IMR-90 (cell line): Measurements from ENCODE around the gene PDGFC. TPM values are rescaled to one million over a fixed set of nuclear protein-coding genes. Genes with fewer than 3 reads are reported as not detected.

ENCODE experiments used
- ATAC-seq: fragments of 200-7000 bp; cut with Tn5 transposase; 2 replicates; pipeline ENCODE4 v1.9.1; 2020; ENCODE audit warnings: low read depth, mild to moderate bottlenecking, moderate library complexity
- BruUV-seq: library from RNA; stranded (reverse); fragments of 400-500 nt; replicated peaks from 2 replicates; lab custom pipeline; 2021; lab: Mats Ljungman, UMichigan
- CTCF ChIA-PET: fragments of 300-600 bp; formaldehyde crosslinking; extraction: SDS; loops from one replicate; lab custom pipeline; 2021; ENCODE audit warnings: antibody characterized with exemption; lab: Yijun Ruan, JAX
- POLR2A ChIA-PET: fragments of 300-600 bp; sonication (Branson Sonifier 250); formaldehyde crosslinking; loops from one replicate; lab custom pipeline; 2022; ENCODE audit warnings: antibody characterized with exemption; ENCODE audit not compliant: unreplicated experiment; lab: Charles Lee
- DNase-seq: peaks from one replicate; pipeline ENCODE4 v3.0.0; 2013
- H2AFZ ChIP-seq: replicated peaks from 2 replicates; pipeline ENCODE3; 2013; ENCODE audit warnings: low read length, mild to moderate bottlenecking; ENCODE audit not compliant: poor library complexity
- H2AK5ac ChIP-seq: 2 replicates; pipeline ENCODE4 v1.6.1; 2013; ENCODE audit warnings: low read depth, low read length, inconsistent platforms
- H2AK9ac ChIP-seq: replicated peaks from 2 replicates; pipeline ENCODE3; 2013; ENCODE audit warnings: mild to moderate bottlenecking, low read depth, low read length, moderate library complexity; ENCODE audit not compliant: poor library complexity
- H2BK120ac ChIP-seq: 2 replicates; pipeline ENCODE4 v1.6.1; 2013; ENCODE audit warnings: low read depth, low read length, inconsistent platforms
- H2BK15ac ChIP-seq: 3 replicates; pipeline ENCODE4 v1.6.1; 2013; ENCODE audit warnings: low read depth, low read length, inconsistent platforms
- H2BK20ac ChIP-seq: 2 replicates; pipeline ENCODE4 v1.6.1; 2013; ENCODE audit warnings: low read depth, mild to moderate bottlenecking, inconsistent platforms, low read length, moderate library complexity
- H2BK5ac ChIP-seq: 2 replicates; pipeline ENCODE4 v1.6.1; 2013; ENCODE audit warnings: mild to moderate bottlenecking, low read depth, low read length, inconsistent platforms; ENCODE audit not compliant: poor library complexity, severe bottlenecking
- H3K14ac ChIP-seq: replicated peaks from 2 replicates; pipeline ENCODE4 v1.6.1; 2013; ENCODE audit warnings: low read depth, low read length, inconsistent platforms
- H3K18ac ChIP-seq: 2 replicates; pipeline ENCODE4 v1.6.1; 2013; ENCODE audit warnings: low read depth, low read length, control low read depth
- H3K23ac ChIP-seq: 2 replicates; pipeline ENCODE4 v1.6.1; 2013; ENCODE audit warnings: low read depth, low read length, inconsistent platforms
- H3K27ac ChIP-seq: 2 replicates; pipeline ENCODE4 v1.5.1; 2013; ENCODE audit warnings: mild to moderate bottlenecking, control low read depth, low read length; ENCODE audit not compliant: insufficient read depth
- H3K27me3 ChIP-seq: 2 replicates; pipeline ENCODE4 v1.6.1; 2013; ENCODE audit warnings: low read length; ENCODE audit not compliant: control insufficient read depth, insufficient read depth
- H3K36me3 ChIP-seq: 2 replicates; pipeline ENCODE4 v1.6.1; 2013; ENCODE audit warnings: low read length, mixed read lengths; ENCODE audit not compliant: control insufficient read depth, insufficient read depth
- H3K4ac ChIP-seq: 2 replicates; pipeline ENCODE4 v1.6.1; 2013; ENCODE audit warnings: low read depth, low read length, inconsistent platforms
- H3K4me1 ChIP-seq: 2 replicates; pipeline ENCODE4 v1.6.1; 2013; ENCODE audit warnings: low read length, mixed read lengths; ENCODE audit not compliant: control insufficient read depth, insufficient read depth
- H3K4me2 ChIP-seq: 2 replicates; pipeline ENCODE4 v1.6.1; 2013; ENCODE audit warnings: low read depth, mild to moderate bottlenecking, control low read depth, low read length, moderate library complexity
- H3K4me3 ChIP-seq: 2 replicates; pipeline ENCODE4 v1.5.1; 2013; ENCODE audit warnings: low read depth, mild to moderate bottlenecking, control low read depth, low read length, moderate library complexity; ENCODE audit not compliant: insufficient read depth
- H3K56ac ChIP-seq: 2 replicates; pipeline ENCODE4 v1.6.1; 2013; ENCODE audit warnings: low read length, inconsistent platforms; ENCODE audit not compliant: insufficient read depth; ENCODE audit errors: extremely low read depth
- H3K79me1 ChIP-seq, 2 experiments: 2 replicates each; pipeline ENCODE4 v1.6.1; 2013; ENCODE audit warnings: low read length in 2 of 2, inconsistent platforms in 1 of 2, low read depth in 1 of 2
- H3K9ac ChIP-seq: 2 replicates; pipeline ENCODE4 v1.6.1; 2013; ENCODE audit warnings: low read depth, low read length, control low read depth
- H3K9me1 ChIP-seq: 2 replicates; pipeline ENCODE4 v1.6.1; 2013; ENCODE audit warnings: low read length, inconsistent platforms; ENCODE audit not compliant: insufficient read depth
- H3K9me3 ChIP-seq: 2 replicates; pipeline ENCODE4 v1.6.1; 2013; ENCODE audit warnings: low read length; ENCODE audit not compliant: control insufficient read depth, insufficient read depth
- H4K20me1 ChIP-seq: 2 replicates; pipeline ENCODE4 v1.6.1; 2013; ENCODE audit warnings: low read length, inconsistent platforms; ENCODE audit not compliant: insufficient read depth
- H4K5ac ChIP-seq: 2 replicates; pipeline ENCODE4 v1.6.1; 2013; ENCODE audit warnings: mild to moderate bottlenecking, low read depth, low read length, control low read depth
- H4K8ac ChIP-seq, 2 experiments: 2 replicates each; pipeline ENCODE4 v1.6.1; 2013; ENCODE audit warnings: low read depth in 2 of 2, low read length in 2 of 2, control low read depth in 1 of 2, inconsistent platforms in 1 of 2
- H4K91ac ChIP-seq: 2 replicates; pipeline ENCODE4 v1.6.1; 2013; ENCODE audit warnings: low read depth, low read length, inconsistent platforms; ENCODE audit not compliant: insufficient read depth
- BHLHE40 ChIP-seq: fragments of 150-350 bp; IDR thresholded peaks from 2 replicates; pipeline ENCODE4 v1.6.1; 2016; ENCODE audit warnings: mild to moderate bottlenecking, low read depth, low read length
- CEBPB ChIP-seq: IDR thresholded peaks from 2 replicates; pipeline ENCODE4 v1.6.1; 2012; ENCODE audit warnings: low read depth, low read length, improper control_type of control experiment
- CHD1 ChIP-seq: IDR thresholded peaks from 2 replicates; pipeline ENCODE4 v1.6.1; 2012; ENCODE audit warnings: low read depth, low read length, improper control_type of control experiment
- FOS ChIP-seq: fragments of 150-350 bp; IDR thresholded peaks from 2 replicates; pipeline ENCODE4 v1.6.1; 2016; ENCODE audit warnings: low read depth, low read length
- MAFK ChIP-seq: IDR thresholded peaks from 2 replicates; pipeline ENCODE4 v1.6.1; 2012; ENCODE audit warnings: low read depth, low read length, improper control_type of control experiment
- MAZ ChIP-seq: IDR thresholded peaks from 2 replicates; pipeline ENCODE4 v1.6.1; 2012; ENCODE audit warnings: low read depth, mild to moderate bottlenecking, low read length, improper control_type of control experiment, moderate library complexity, borderline replicate concordance
- MXI1 ChIP-seq: IDR thresholded peaks from 2 replicates; pipeline ENCODE4 v1.6.1; 2012; ENCODE audit warnings: low read depth, mild to moderate bottlenecking, low read length, moderate library complexity, borderline replicate concordance
- NFE2L2 ChIP-seq: fragments of 150-350 bp; IDR thresholded peaks from 2 replicates; pipeline ENCODE4 v1.6.1; 2016; ENCODE audit warnings: low read depth, mild to moderate bottlenecking, low read length
- POLR2A ChIP-seq: IDR thresholded peaks from 2 replicates; pipeline ENCODE4 v1.6.1; 2012; ENCODE audit warnings: mild to moderate bottlenecking, low read depth, low read length
- RAD21 ChIP-seq: IDR thresholded peaks from 2 replicates; pipeline ENCODE4 v1.6.1; 2012; ENCODE audit warnings: low read length, improper control_type of control experiment
- RCOR1 ChIP-seq: IDR thresholded peaks from 2 replicates; pipeline ENCODE4 v1.6.1; 2012; ENCODE audit warnings: mild to moderate bottlenecking, low read length, improper control_type of control experiment; ENCODE audit not compliant: insufficient replicate concordance
- RFX5 ChIP-seq: IDR thresholded peaks from 2 replicates; pipeline ENCODE4 v1.8.0; 2012; ENCODE audit warnings: low read depth, mild to moderate bottlenecking, low read length, moderate library complexity
- SMC3 ChIP-seq: fragments of 150-350 bp; IDR thresholded peaks from 2 replicates; pipeline ENCODE4 v1.6.1; 2016; ENCODE audit warnings: low read depth, mild to moderate bottlenecking, antibody characterized with exemption, low read length, moderate library complexity
- WGBS, 2 experiments: methylation state at CpG; one replicate each; pipeline versions ENCODE4 v1.1.5 to v1.1.7; 2013; ENCODE audit warnings: missing lambda C conversion rate in 2 of 2; ENCODE audit not compliant: insufficient read length in 1 of 2; ENCODE audit errors: extremely low coverage in 2 of 2; 5-methylcytosine and 5-hydroxymethylcytosine counted together
- dilution Hi-C: fragments of 300-500 bp; cut with HindIII; formaldehyde crosslinking; loops from one replicate; pipeline ENCODE4 v1.14.3; 2018; ENCODE audit warnings: low sequenced_read_pairs; ENCODE audit not compliant: unreplicated experiment
- in situ Hi-C: fragments of 300-500 bp; cut with MboI; formaldehyde crosslinking; loops from 3 replicates; pipeline ENCODE4 v1.14.3; 2019; ENCODE audit warnings: low sequenced_read_pairs, inconsistent platforms, mixed read lengths
- intact Hi-C: fragments of 100-400 bp; cut with micrococcal nuclease; formaldehyde crosslinking; loops from 2 replicates; pipeline ENCODE4 v1.10.0; 2022
- polyA plus RNA-seq, 3 experiments: library from polyadenylated mRNA; depleted of rRNA; stranded (reverse); fragments of >200 nt; gene quantifications; 2 replicates each; pipeline ENCODE4 v1.2.3, GENCODE V29; 2012; ENCODE audit warnings: low replicate concordance in 1 of 3
- total RNA-seq: library from RNA; depleted of rRNA; stranded (reverse); fragments of >200 nt; gene quantifications from 2 replicates; pipeline ENCODE4 v1.2.3, GENCODE V29; 2012
- TF ChIP-seq, protein P1 (sequence below): fragments of 150-350 bp; IDR thresholded peaks from 2 replicates; pipeline ENCODE4 v1.6.1; 2017; ENCODE audit warnings: mild to moderate bottlenecking, antibody characterized with exemption, low read length, low read depth
- TF ChIP-seq, protein P2 (sequence below): conservative IDR thresholded peaks from 2 replicates; pipeline ENCODE4 v1.5.1; 2012; ENCODE audit warnings: mild to moderate bottlenecking, low read depth, low read length, improper control_type of control experiment
- TF ChIP-seq, protein P3 (sequence below): fragments of 150-350 bp; IDR thresholded peaks from 2 replicates; pipeline ENCODE4 v1.6.1; 2016; ENCODE audit warnings: low read depth, mild to moderate bottlenecking, low read length, moderate library complexity, borderline replicate concordance

PDGFC gene
- total and polyA plus RNA-seq, 2 of the 4 experiments (the other 2 are of a cell fraction), result 19.8 to 90.7 TPM

DNA sequence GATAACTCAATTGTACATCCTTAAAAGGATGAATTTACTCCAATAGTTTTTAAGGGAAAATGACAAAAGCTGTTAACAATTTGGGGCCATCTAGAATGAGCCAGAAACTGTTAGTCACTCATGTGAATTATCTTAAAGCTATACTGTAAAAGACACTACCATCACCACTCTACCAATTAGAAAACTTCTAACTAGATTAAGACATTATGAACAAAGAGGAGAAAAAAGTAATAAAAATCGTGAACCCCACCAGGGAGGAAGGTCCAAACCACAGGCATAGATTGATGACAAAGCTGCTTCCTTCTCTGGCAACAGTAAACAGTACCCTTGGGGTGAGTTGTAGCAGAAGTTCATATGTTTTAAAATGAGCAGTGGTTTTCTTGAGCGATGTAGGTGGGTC lies 106.1 kb downstream of the PDGFC start:
- H3K23ac ChIP-seq, result no peak overlapping the region
- no peak overlapping the region for H3K4me3 ChIP-seq
- H4K5ac ChIP-seq, result no peak overlapping the region
- H2BK120ac ChIP-seq, result no peak overlapping the region
- TF ChIP-seq RCOR1, result no peak
- TF ChIP-seq MAZ, result no peak
- TF ChIP-seq FOS, result no peak
- TF ChIP-seq MXI1, result no peak
- no peak for TF ChIP-seq MAFK
- TF ChIP-seq, protein P1, sequence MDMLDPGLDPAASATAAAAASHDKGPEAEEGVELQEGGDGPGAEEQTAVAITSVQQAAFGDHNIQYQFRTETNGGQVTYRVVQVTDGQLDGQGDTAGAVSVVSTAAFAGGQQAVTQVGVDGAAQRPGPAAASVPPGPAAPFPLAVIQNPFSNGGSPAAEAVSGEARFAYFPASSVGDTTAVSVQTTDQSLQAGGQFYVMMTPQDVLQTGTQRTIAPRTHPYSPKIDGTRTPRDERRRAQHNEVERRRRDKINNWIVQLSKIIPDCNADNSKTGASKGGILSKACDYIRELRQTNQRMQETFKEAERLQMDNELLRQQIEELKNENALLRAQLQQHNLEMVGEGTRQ, result no peak
- TF ChIP-seq NFE2L2, result no peak
- no peak for TF ChIP-seq BHLHE40
- TF ChIP-seq, protein P2, sequence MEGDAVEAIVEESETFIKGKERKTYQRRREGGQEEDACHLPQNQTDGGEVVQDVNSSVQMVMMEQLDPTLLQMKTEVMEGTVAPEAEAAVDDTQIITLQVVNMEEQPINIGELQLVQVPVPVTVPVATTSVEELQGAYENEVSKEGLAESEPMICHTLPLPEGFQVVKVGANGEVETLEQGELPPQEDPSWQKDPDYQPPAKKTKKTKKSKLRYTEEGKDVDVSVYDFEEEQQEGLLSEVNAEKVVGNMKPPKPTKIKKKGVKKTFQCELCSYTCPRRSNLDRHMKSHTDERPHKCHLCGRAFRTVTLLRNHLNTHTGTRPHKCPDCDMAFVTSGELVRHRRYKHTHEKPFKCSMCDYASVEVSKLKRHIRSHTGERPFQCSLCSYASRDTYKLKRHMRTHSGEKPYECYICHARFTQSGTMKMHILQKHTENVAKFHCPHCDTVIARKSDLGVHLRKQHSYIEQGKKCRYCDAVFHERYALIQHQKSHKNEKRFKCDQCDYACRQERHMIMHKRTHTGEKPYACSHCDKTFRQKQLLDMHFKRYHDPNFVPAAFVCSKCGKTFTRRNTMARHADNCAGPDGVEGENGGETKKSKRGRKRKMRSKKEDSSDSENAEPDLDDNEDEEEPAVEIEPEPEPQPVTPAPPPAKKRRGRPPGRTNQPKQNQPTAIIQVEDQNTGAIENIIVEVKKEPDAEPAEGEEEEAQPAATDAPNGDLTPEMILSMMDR, result no peak
- no peak for TF ChIP-seq RFX5
- TF ChIP-seq CEBPB, result no peak
- TF ChIP-seq RAD21, result no peak
- TF ChIP-seq, protein P3, sequence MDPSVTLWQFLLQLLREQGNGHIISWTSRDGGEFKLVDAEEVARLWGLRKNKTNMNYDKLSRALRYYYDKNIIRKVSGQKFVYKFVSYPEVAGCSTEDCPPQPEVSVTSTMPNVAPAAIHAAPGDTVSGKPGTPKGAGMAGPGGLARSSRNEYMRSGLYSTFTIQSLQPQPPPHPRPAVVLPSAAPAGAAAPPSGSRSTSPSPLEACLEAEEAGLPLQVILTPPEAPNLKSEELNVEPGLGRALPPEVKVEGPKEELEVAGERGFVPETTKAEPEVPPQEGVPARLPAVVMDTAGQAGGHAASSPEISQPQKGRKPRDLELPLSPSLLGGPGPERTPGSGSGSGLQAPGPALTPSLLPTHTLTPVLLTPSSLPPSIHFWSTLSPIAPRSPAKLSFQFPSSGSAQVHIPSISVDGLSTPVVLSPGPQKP, result no peak
- TF ChIP-seq CHD1, result no peak
- TF ChIP-seq POLR2A, result no peak
- no peak for TF ChIP-seq SMC3
- H3K79me1 ChIP-seq, result peaks cover 12 to 18% of the 10 kb centered on the region in 2 experiments
- WGBS, 2 experiments, result no CpG with 5 or more reads among the region's 2 CpGs
- dilution Hi-C loops (no loop called here), in situ Hi-C loops (no loop called here), intact Hi-C loops (no loop called here)
- no peaks in the 10 kb centered on the region for H3K4me1 ChIP-seq
- no peaks in the 10 kb centered on the region for H3K9me3 ChIP-seq
- no peak for ATAC-seq
- H2BK20ac ChIP-seq, result no peak overlapping the region
- no peaks in the 10 kb centered on the region for H3K27me3 ChIP-seq
- ChIA-PET CTCF (no interaction called here), POLR2A (no interaction called here)
- H4K8ac ChIP-seq, result no peak overlapping the region
- H3K36me3 ChIP-seq, result no peaks in the 10 kb centered on the region
- BruUV-seq, result no TSS peak
- H4K20me1 ChIP-seq, result no peaks in the 10 kb centered on the region
- no peak overlapping the region for H3K4ac ChIP-seq
- no peak overlapping the region for H3K27ac ChIP-seq
- no peak overlapping the region for H2BK15ac ChIP-seq
- no peak overlapping the region for H3K4me2 ChIP-seq
- no peak overlapping the region for H3K14ac ChIP-seq
- DNase-seq, result peak; percentile 4
- no peak overlapping the region for H2AK9ac ChIP-seq
- H3K56ac ChIP-seq, result no peak overlapping the region
- no peak overlapping the region for H3K9ac ChIP-seq
- H3K18ac ChIP-seq, result no peak overlapping the region
- H4K91ac ChIP-seq, result no peak overlapping the region
- no peak overlapping the region for H2AK5ac ChIP-seq
- H2BK5ac ChIP-seq, result no peak overlapping the region
- no peak overlapping the region for H2AFZ ChIP-seq
- H3K9me1 ChIP-seq, result no peaks in the 10 kb centered on the region
